DOHH2 (cell line): ENCODE data around the gene NRN1.

ENCODE experiments used
- CTCF ChIP-seq: fragments of 200-600 bp; sonication (generic); IDR thresholded peaks from one replicate; pipeline ENCODE4 v1.5.1; 2014; ENCODE audit warnings: antibody characterized with exemption, mild to moderate bottlenecking, low read depth, low read length; ENCODE audit not compliant: poor library complexity, severe bottlenecking
- EZH2phosphoT487 ChIP-seq: fragments of 200-600 bp; sonication (generic); IDR thresholded peaks from 2 replicates; pipeline ENCODE4 v1.6.1; 2017; ENCODE audit warnings: borderline replicate concordance, mild to moderate bottlenecking, antibody characterized with exemption, low read length, moderate library complexity, mixed read lengths

- TF ChIP-seq CTCF = no peak
- TF ChIP-seq EZH2phosphoT487 = no peak
These were observed 33.3 kb upstream of the NRN1 start for GRCh38 chr6:6039946-6040509.
